Activated B cell treated with CpG ODN at 0.5 μM for 24 hours (primary cell): Measurements from ENCODE around the gene RNF214. TPM values are rescaled to one million over a fixed set of nuclear protein-coding genes. Genes with fewer than 3 reads are reported as not detected.

Experiments
- ATAC-seq: fragments of 200-7000 bp; cut with Tn5 transposase; one replicate; pipeline ENCODE4 v1.10.0; 2021; ENCODE audit warnings: low read depth, mild to moderate bottlenecking, moderate library complexity
- CTCF ChIA-PET: fragments of 350-600 bp; sonication (Branson Sonifier 250); formaldehyde crosslinking; loops from one replicate; lab custom pipeline; 2021; ENCODE audit warnings: antibody characterized with exemption; lab: Charles Lee
- POLR2A ChIA-PET: fragments of 350-600 bp; sonication (Branson Sonifier 250); formaldehyde crosslinking; loops from one replicate; lab custom pipeline; 2021; ENCODE audit warnings: antibody characterized with exemption; lab: Charles Lee
- DNase-seq: peaks from one replicate; pipeline ENCODE4 v3.0.0; 2022
- H3K27ac Mint-ChIP-seq: one replicate; pipeline ENCODE4 v1.8.0; 2020; ENCODE audit warnings: mixed read lengths
- H3K27me3 Mint-ChIP-seq: one replicate; pipeline ENCODE4 v1.8.0; 2021; ENCODE audit warnings: mixed read lengths
- H3K36me3 Mint-ChIP-seq: one replicate; pipeline ENCODE4 v1.8.0; 2021; ENCODE audit warnings: low read depth, mixed read lengths
- H3K4me1 Mint-ChIP-seq: one replicate; pipeline ENCODE4 v1.8.0; 2021; ENCODE audit warnings: mixed read lengths
- H3K4me3 Mint-ChIP-seq: one replicate; pipeline ENCODE4 v1.8.0; 2020; ENCODE audit warnings: mild to moderate bottlenecking, mixed read lengths
- H3K9me3 Mint-ChIP-seq: one replicate; pipeline ENCODE4 v1.8.0; 2020; ENCODE audit warnings: mixed read lengths
- intact Hi-C: fragments of 100-400 bp; cut with micrococcal nuclease; formaldehyde crosslinking; loops from one replicate; pipeline ENCODE4 v1.15.1; 2024
- total RNA-seq: library from RNA; stranded (reverse); gene quantifications from 2 replicates; pipeline ENCODE4 v1.2.3, GENCODE V29; 2022
- TF ChIP-seq, protein P1 (sequence below): fragments of 200-600 bp; IDR thresholded peaks from one replicate; pipeline ENCODE4 v1.8.0; 2022; ENCODE audit warnings: antibody characterized with exemption, mild to moderate bottlenecking

The RNF214 gene
- total RNA-seq, 1 donor from 2014 or later = 18.7 TPM

- Mint-ChIP-seq H3K9me3 (no peaks in the 10 kb centered on the region), H3K27ac (no peak overlapping the region), H3K27me3 (peaks cover 5% of the 10 kb centered on the region), H3K4me1 (no peaks in the 10 kb centered on the region), H3K4me3 (no peak overlapping the region), H3K36me3 (no peaks in the 10 kb centered on the region)
- ChIA-PET CTCF (no interaction called here), POLR2A (no interaction called here)
- DNase-seq = no peak
- no peak for ATAC-seq
- TF ChIP-seq, protein P1, sequence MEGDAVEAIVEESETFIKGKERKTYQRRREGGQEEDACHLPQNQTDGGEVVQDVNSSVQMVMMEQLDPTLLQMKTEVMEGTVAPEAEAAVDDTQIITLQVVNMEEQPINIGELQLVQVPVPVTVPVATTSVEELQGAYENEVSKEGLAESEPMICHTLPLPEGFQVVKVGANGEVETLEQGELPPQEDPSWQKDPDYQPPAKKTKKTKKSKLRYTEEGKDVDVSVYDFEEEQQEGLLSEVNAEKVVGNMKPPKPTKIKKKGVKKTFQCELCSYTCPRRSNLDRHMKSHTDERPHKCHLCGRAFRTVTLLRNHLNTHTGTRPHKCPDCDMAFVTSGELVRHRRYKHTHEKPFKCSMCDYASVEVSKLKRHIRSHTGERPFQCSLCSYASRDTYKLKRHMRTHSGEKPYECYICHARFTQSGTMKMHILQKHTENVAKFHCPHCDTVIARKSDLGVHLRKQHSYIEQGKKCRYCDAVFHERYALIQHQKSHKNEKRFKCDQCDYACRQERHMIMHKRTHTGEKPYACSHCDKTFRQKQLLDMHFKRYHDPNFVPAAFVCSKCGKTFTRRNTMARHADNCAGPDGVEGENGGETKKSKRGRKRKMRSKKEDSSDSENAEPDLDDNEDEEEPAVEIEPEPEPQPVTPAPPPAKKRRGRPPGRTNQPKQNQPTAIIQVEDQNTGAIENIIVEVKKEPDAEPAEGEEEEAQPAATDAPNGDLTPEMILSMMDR = no peak
- intact Hi-C loops = no loop called here
Measured at GRCh38 chr11:117303101-117303500, 70.6 kb downstream of the RNF214 start.

- peaks cover 7% of the 10 kb centered on the region for H3K27me3 Mint-ChIP-seq
- TF ChIP-seq, protein P1 = no peak
- H3K27ac Mint-ChIP-seq = no peak overlapping the region
- no peaks in the 10 kb centered on the region for H3K36me3 Mint-ChIP-seq
- ChIA-PET CTCF (no interaction called here), POLR2A (no interaction called here)
- H3K9me3 Mint-ChIP-seq = no peaks in the 10 kb centered on the region
- H3K4me3 Mint-ChIP-seq = no peak overlapping the region
- DNase-seq (no peak), ATAC-seq (no peak)
- intact Hi-C loops = no loop called here
- H3K4me1 Mint-ChIP-seq = no peaks in the 10 kb centered on the region
Measured at GRCh38 chr11:117303646-117304315, 71.3 kb downstream of the RNF214 start.

GRCh38 chr11:117305145-117305544 lies 72.7 kb downstream of the RNF214 start:
- DNase-seq (no peak), ATAC-seq (no peak)
- Mint-ChIP-seq H3K27me3 (peaks cover 7% of the 10 kb centered on the region), H3K27ac (no peak overlapping the region), H3K9me3 (no peaks in the 10 kb centered on the region), H3K4me3 (no peak overlapping the region), H3K36me3 (no peaks in the 10 kb centered on the region), H3K4me1 (no peaks in the 10 kb centered on the region)
- intact Hi-C loops = no loop called here
- ChIA-PET CTCF (no interaction called here), POLR2A (no interaction called here)
- TF ChIP-seq, protein P1 = no peak

DNA sequence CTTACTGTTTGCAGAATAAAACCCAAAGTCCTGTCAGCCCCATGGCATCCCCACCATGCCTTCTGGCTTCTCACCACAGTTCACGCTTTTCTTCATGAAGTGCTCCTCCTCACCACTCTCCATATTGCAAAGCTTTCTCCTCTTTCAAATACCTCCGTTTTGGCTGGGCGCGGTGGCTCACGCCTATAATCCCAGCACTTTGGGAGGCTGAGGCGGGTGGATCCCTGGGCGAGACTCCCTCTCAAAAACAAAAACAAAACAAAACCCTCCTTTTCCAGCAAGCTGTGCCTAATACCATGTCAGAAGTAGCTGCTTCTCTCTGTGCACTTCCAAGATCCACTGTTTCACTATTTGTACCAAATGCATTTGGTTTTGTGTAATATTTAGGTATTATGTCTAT lies 76.8 kb downstream of the RNF214 start:
- ATAC-seq (no peak), DNase-seq (no peak)
- ChIA-PET CTCF (no interaction called here), POLR2A (no interaction called here)
- Mint-ChIP-seq H3K27ac (no peak overlapping the region), H3K27me3 (peaks cover 17% of the 10 kb centered on the region), H3K4me1 (no peaks in the 10 kb centered on the region), H3K9me3 (no peaks in the 10 kb centered on the region), H3K36me3 (no peaks in the 10 kb centered on the region), H3K4me3 (no peak overlapping the region)
- TF ChIP-seq, protein P1 = no peak
- intact Hi-C loops = no loop called here

DNA sequence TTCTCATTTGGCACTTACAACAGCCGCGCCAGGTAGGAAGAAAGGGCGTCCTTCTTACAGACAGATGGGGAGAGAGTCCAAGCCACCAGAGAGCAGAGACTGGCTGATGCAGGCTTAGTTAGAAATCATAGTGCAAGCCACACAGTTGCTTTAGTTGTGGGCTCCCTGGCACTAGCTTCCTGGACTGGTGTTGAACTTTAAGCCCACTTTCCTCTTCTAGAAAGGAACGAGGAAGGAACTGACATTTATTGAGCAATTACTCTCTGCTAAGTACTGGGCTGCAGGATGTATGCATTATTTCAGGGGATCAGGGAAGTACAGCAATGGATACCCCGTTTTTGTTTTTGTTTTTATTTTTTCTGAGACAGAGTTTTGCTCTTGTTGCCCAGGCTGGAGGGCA lies 80.6 kb downstream of the RNF214 start:
- Mint-ChIP-seq H3K27ac (no peak overlapping the region), H3K36me3 (no peaks in the 10 kb centered on the region), H3K4me1 (peaks cover 10% of the 10 kb centered on the region), H3K4me3 (no peak overlapping the region), H3K27me3 (peaks cover 38% of the 10 kb centered on the region), H3K9me3 (no peaks in the 10 kb centered on the region)
- ChIA-PET CTCF (no interaction called here), POLR2A (no interaction called here)
- TF ChIP-seq, protein P1 = no peak
- no peak for DNase-seq
- intact Hi-C loops = no loop called here
- ATAC-seq = no peak
